Omental fat pad (tissue), 4 donors: ENCODE results near the gene CLMN. TPM values are rescaled to one million over a fixed set of nuclear protein-coding genes. Genes with fewer than 3 reads are reported as not detected.

Experiments used
- ATAC-seq: fragments of 150-250 bp; one replicate; pipeline ENCODE4 v1.9.1; 2016; ENCODE audit warnings: mild to moderate bottlenecking, moderate library complexity; ENCODE audit not compliant: low FRiP score
- DNase-seq: peaks from one replicate; pipeline ENCODE4 v3.0.0-alpha.2; 2019; ENCODE audit warnings: low spot score
- CTCF ChIP-seq, 3 donors: fragments of 450-650 bp; IDR thresholded peaks; one replicate each; pipeline ENCODE4 v1.5.1; 2016 to 2017; ENCODE audit warnings: antibody characterized with exemption in 3 of 3, mild to moderate bottlenecking in 3 of 3, moderate library complexity in 2 of 3
- total RNA-seq, 4 donors: library from RNA; depleted of rRNA; stranded (reverse); fragments of >200 nt; gene quantifications; one replicate each; pipeline ENCODE4 v1.1.0, GENCODE V29; 2016

CLMN gene
- total RNA-seq, 4 donors from 2014 or later = 25.1 to 41.9 (median 32.9) TPM

- no peak for DNase-seq
- no peak for TF ChIP-seq CTCF (IDR thresholded peaks at IDR 0.05)
- ATAC-seq = no peak
Observed at GRCh38 chr14:95155045-95155444, 164.7 kb downstream of the CLMN start.

- ATAC-seq (no peak), DNase-seq (no peak)
- TF ChIP-seq CTCF (IDR thresholded peaks at IDR 0.05) = no peak
Observed at GRCh38 chr14:95153866-95154265, 165.8 kb downstream of the CLMN start.

- no peak for ATAC-seq
- TF ChIP-seq CTCF (IDR thresholded peaks at IDR 0.05) = no peak
- no peak for DNase-seq
Observed at GRCh38 chr14:95151561-95151960, 168.1 kb downstream of the CLMN start.

- no peak for DNase-seq
- TF ChIP-seq CTCF (IDR thresholded peaks at IDR 0.05) = no peak
Observed at GRCh38 chr14:95150910-95151309, 168.8 kb downstream of the CLMN start.

GRCh38 chr14:95149441-95149840, 170.3 kb downstream of the CLMN start:
- no peak for DNase-seq
- no peak for ATAC-seq
- no peak for TF ChIP-seq CTCF (IDR thresholded peaks at IDR 0.05)

More at GRCh38 chr14:95150910-95151309, 168.8 kb downstream of the CLMN start:
- no peak for ATAC-seq

- ATAC-seq (no peak), DNase-seq (no peak)
- no peak for TF ChIP-seq CTCF (IDR thresholded peaks at IDR 0.05)
Observed at GRCh38 chr14:95147597-95147996, 172.1 kb downstream of the CLMN start.

GRCh38 chr14:95146079-95146771, 173.5 kb downstream of the CLMN start:
- no peak for DNase-seq
- no peak for ATAC-seq
- no peak for TF ChIP-seq CTCF (IDR thresholded peaks at IDR 0.05)
